ENCODE results near the gene ENO3. TPM values are rescaled to one million over a fixed set of nuclear protein-coding genes. Genes with fewer than 3 reads are reported as not detected.
A peak's percentile ranks its signal among the peaks of the same experiment; 100 is the strongest.

ENO3 gene
- total and polyA plus RNA-seq, 10 of the 15 experiments (the other 5 are each of a cell fraction or from before 2014, with no cell fraction given), result 6.8 to 28.4 (median 17.0) TPM

DNA sequence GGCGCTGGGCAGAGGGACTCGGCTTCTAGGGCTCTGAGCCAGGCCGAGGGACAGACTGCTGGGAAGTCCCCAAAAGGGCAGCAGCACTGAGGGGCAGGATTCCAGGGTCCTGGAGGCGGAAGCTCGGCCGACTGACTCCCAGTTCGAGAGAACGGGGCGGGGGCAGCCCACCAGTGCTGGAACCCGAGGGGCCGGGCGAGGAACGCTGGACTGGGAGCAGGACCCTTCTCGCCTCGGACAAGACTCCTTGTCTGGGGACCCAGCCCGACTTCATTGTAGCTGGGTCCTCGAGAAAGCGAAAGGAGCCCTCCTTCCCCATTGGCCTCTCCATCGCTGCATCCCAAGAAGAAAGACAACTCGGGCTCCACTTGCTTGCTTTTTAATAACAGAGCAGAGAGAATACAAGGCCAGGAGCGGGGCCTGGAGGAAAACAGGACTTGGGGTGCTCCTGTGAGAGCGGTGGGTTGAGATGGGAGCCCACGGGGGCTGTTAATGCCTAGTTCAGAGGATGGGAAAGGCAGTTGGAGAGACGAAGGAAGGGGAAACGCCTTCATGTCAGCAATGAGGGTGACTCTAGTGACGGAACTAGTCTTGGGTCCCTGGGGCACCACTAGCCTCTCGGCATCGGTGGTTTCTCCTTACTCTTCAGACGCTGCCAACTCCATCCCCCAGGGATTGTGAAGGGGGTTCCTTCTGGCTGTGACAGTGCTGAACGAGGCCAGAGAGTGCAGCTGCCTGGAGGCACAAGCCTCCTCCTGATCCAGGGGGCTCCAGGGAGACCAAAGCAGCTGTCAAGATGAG, 37.0 kb downstream of the ENO3 start:
- Histone ChIP-seq H3K36me3 (ENCODE audit: control insufficient read depth in 2 of 2, insufficient read depth in 2 of 2, low read length in 1 of 2) (no peaks in the 10 kb centered on the region), H3K79me2 (ENCODE audit: control insufficient read depth, insufficient read depth, low read length) (peaks cover 25% of the 10 kb centered on the region), H3K4me1 (ENCODE audit: control insufficient read depth, insufficient read depth, low read length) (peaks cover 16% of the 10 kb centered on the region), H3K9ac (ENCODE audit: control insufficient read depth, insufficient read depth, low read length) (peak overlapping the region; percentile 96), H3K4me3 (peak overlapping the region; percentile 74), H3K27ac (ENCODE audit: control insufficient read depth, insufficient read depth) (peak overlapping the region; percentile 90), H3K9me3 (replicated peaks; ENCODE audit: control insufficient read depth, insufficient read depth, low read length) (no peaks in the 10 kb centered on the region), H2AFZ (ENCODE audit: control insufficient read depth, low read depth, low read length) (peak overlapping the region; percentile 90), H4K20me1 (ENCODE audit: control insufficient read depth, insufficient read depth) (no peaks in the 10 kb centered on the region), H3K27me3 (replicated peaks in 1 of 2; ENCODE audit: control insufficient read depth in 2 of 2, insufficient read depth in 2 of 2, low read length in 1 of 2) (no peaks in the 10 kb centered on the region), H3K4me2 (ENCODE audit: control insufficient read depth, insufficient read depth) (peak overlapping the region; percentile 99)
- POLR2A ChIA-PET, result interaction anchor here (0.6 to 2.3 kb wide), 10 partner anchors 10 to 189 kb away, joined by 3 to 22 read pairs (median 6); partner anchors contain the start of genes INCA1, KIF1C, PFN1 and RNF167
- FAIRE-seq, result no peak
- no peak for DNase-seq (ENCODE audit: low read depth, low spot score)
- CTCF ChIA-PET, result interaction anchor here (0.9 to 2.9 kb wide), 12 partner anchors 9 to 123 kb away, joined by 3 to 19 read pairs (median 5); partner anchors contain the start of gene SPAG7
- intact Hi-C loops (cut with micrococcal nuclease; ENCODE audit: unreplicated experiment), result no loop called here
- SMC1A ChIA-PET (ENCODE audit: uncharacterized antibody, unreplicated experiment), result interaction anchor here (0.6 to 2.8 kb wide), 11 partner anchors 9 to 79 kb away, joined by 3 to 13 read pairs (median 4); partner anchors contain the start of genes INCA1, KIF1C, RNF167 and SLC25A11
- ATAC-seq, result peak; percentile 44
- TF ChIP-seq MEF2B (IDR thresholded peaks at IDR 0.05; ENCODE audit: partially characterized antibody, poor library complexity, severe bottlenecking) (peak; percentile 71), POLR2A (IDR thresholded peaks at IDR 0.05; ENCODE audit: low read depth, low read length) (peak; percentile 64), SIN3A (IDR thresholded peaks at IDR 0.05; ENCODE audit: low read depth, low read length) (0 out of 2 replicates have a peak, but pooled peaks have one; percentile 58), HDGF (IDR thresholded peaks at IDR 0.05) (peak; percentile 47; the same call in 1 of the 2 replicates), ZNF274 (IDR thresholded peaks at IDR 0.05; ENCODE audit: insufficient read depth, insufficient read length) (no peak), BCL11A (IDR thresholded peaks at IDR 0.05; ENCODE audit: low read depth, low read length) (no peak), SRF (IDR thresholded peaks at IDR 0.05; ENCODE audit: low read depth in 2 of 2, low read length in 2 of 2) (no peak), MYC (IDR thresholded peaks at IDR 0.05; ENCODE audit: insufficient read depth, insufficient read length, insufficient replicate concordance, low read length, severe bottlenecking) (no peak), NBN (IDR thresholded peaks at IDR 0.05) (0 out of 2 replicates have a peak, but pooled peaks have one; percentile 15), SMAD5 (IDR thresholded peaks at IDR 0.05; ENCODE audit: low read depth) (peak; percentile 19; the same call in 1 of the 2 replicates), POLR2AphosphoS2 (IDR thresholded peaks at IDR 0.05; ENCODE audit: low read depth, low read length) (0 out of 2 replicates have a peak, but pooled peaks have one; percentile 6)
- TF ChIP-seq, protein P1, sequence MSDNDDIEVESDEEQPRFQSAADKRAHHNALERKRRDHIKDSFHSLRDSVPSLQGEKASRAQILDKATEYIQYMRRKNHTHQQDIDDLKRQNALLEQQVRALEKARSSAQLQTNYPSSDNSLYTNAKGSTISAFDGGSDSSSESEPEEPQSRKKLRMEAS (IDR thresholded peaks at IDR 0.05; ENCODE audit: low read depth, low read length), result peak; percentile 1; the same call in 1 of the 2 replicates
- TF ChIP-seq, protein P2, sequence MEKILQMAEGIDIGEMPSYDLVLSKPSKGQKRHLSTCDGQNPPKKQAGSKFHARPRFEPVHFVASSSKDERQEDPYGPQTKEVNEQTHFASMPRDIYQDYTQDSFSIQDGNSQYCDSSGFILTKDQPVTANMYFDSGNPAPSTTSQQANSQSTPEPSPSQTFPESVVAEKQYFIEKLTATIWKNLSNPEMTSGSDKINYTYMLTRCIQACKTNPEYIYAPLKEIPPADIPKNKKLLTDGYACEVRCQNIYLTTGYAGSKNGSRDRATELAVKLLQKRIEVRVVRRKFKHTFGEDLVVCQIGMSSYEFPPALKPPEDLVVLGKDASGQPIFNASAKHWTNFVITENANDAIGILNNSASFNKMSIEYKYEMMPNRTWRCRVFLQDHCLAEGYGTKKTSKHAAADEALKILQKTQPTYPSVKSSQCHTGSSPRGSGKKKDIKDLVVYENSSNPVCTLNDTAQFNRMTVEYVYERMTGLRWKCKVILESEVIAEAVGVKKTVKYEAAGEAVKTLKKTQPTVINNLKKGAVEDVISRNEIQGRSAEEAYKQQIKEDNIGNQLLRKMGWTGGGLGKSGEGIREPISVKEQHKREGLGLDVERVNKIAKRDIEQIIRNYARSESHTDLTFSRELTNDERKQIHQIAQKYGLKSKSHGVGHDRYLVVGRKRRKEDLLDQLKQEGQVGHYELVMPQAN (conservative IDR thresholded peaks at IDR 0.05), result peak; percentile 20; the same call in 1 of the 2 replicates
- TF ChIP-seq, protein P3, sequence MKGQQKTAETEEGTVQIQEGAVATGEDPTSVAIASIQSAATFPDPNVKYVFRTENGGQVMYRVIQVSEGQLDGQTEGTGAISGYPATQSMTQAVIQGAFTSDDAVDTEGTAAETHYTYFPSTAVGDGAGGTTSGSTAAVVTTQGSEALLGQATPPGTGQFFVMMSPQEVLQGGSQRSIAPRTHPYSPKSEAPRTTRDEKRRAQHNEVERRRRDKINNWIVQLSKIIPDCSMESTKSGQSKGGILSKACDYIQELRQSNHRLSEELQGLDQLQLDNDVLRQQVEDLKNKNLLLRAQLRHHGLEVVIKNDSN (IDR thresholded peaks at IDR 0.05; ENCODE audit: borderline replicate concordance, extremely low read length, insufficient read depth, low read depth, low read length), result peak; percentile 1
- TF ChIP-seq, protein P4, sequence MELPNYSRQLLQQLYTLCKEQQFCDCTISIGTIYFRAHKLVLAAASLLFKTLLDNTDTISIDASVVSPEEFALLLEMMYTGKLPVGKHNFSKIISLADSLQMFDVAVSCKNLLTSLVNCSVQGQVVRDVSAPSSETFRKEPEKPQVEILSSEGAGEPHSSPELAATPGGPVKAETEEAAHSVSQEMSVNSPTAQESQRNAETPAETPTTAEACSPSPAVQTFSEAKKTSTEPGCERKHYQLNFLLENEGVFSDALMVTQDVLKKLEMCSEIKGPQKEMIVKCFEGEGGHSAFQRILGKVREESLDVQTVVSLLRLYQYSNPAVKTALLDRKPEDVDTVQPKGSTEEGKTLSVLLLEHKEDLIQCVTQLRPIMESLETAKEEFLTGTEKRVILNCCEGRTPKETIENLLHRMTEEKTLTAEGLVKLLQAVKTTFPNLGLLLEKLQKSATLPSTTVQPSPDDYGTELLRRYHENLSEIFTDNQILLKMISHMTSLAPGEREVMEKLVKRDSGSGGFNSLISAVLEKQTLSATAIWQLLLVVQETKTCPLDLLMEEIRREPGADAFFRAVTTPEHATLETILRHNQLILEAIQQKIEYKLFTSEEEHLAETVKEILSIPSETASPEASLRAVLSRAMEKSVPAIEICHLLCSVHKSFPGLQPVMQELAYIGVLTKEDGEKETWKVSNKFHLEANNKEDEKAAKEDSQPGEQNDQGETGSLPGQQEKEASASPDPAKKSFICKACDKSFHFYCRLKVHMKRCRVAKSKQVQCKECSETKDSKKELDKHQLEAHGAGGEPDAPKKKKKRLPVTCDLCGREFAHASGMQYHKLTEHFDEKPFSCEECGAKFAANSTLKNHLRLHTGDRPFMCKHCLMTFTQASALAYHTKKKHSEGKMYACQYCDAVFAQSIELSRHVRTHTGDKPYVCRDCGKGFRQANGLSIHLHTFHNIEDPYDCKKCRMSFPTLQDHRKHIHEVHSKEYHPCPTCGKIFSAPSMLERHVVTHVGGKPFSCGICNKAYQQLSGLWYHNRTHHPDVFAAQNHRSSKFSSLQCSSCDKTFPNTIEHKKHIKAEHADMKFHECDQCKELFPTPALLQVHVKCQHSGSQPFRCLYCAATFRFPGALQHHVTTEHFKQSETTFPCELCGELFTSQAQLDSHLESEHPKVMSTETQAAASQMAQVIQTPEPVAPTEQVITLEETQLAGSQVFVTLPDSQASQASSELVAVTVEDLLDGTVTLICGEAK (IDR thresholded peaks at IDR 0.05; ENCODE audit: borderline replicate concordance), result peak; percentile 17; the same call in 1 of the 2 replicates
- WGBS (ENCODE audit: insufficient coverage, insufficient replicate concordance, low lambda C conversion rate, missing lambda C conversion rate), result under 1% methylated on average over 30 of the region's 30 CpGs
- BruUV-seq (replicated peaks), result TSS peak; percentile 90
- RAD21 ChIA-PET (ENCODE audit: unreplicated experiment), result interaction anchor here (1.2 to 3.7 kb wide), 9 partner anchors 10 to 250 kb away, joined by 3 to 15 read pairs (median 4); partner anchors contain the start of genes INCA1, KIF1C, RNF167 and SLC25A11
- in situ Hi-C loops (cut with MboI), result no loop called here
